HepG2 (cell line): Measurements from ENCODE around the gene KRT4. TPM values are rescaled to one million over a fixed set of nuclear protein-coding genes. Genes with fewer than 3 reads are reported as not detected.

Experiments used
- ATAC-seq: fragments of 200-7000 bp; cut with Tn5 transposase; 3 replicates; pipeline ENCODE4 v1.9.1; 2020; ENCODE audit warnings: mild to moderate bottlenecking, moderate library complexity
- BruUV-seq: library from RNA; stranded (reverse); fragments of 400-500 nt; replicated peaks from 2 replicates; lab custom pipeline; 2021; lab: Mats Ljungman, UMichigan
- CTCF ChIA-PET: fragments of 300-600 bp; formaldehyde crosslinking; extraction: SDS; loops from one replicate; lab custom pipeline; 2021; ENCODE audit warnings: low total read pairs, inconsistent platforms, low intra/inter-chr PET ratio; lab: Yijun Ruan, JAX
- POLR2A ChIA-PET: fragments of 350-600 bp; sonication (Branson Sonifier 250); formaldehyde crosslinking; loops from one replicate; lab custom pipeline; 2020; ENCODE audit warnings: antibody characterized with exemption, inconsistent platforms; lab: Yijun Ruan, JAX
- DNase-seq: peaks from one replicate; pipeline ENCODE4 v3.0.0-alpha.2; 2015; ENCODE audit warnings: low spot score
- FAIRE-seq: peaks from 3 replicates; lab custom pipeline; 2011; peaks lifted over from hg19 to GRCh38; lab: Jason Lieb, UNC
- H2AFZ ChIP-seq: one replicate; pipeline ENCODE4 v1.6.1; 2011; ENCODE audit warnings: low read length, inconsistent platforms
- H3K27ac ChIP-seq: fragments of 300-600 bp; 3 replicates; pipeline ENCODE4 v1.8.0; 2011; ENCODE audit warnings: mixed run types, mild to moderate bottlenecking, mixed read lengths, low read length, inconsistent platforms; ENCODE audit not compliant: insufficient read depth; ENCODE audit errors: extremely low read length
- H3K27me3 ChIP-seq, 2 experiments: fragments of 200-600 bp in 1 of 2; 2 replicates in 1 of 2; 3 replicates in 1 of 2; pipeline versions ENCODE4 v1.6.0 to v1.8.0; 2011; ENCODE audit warnings: low read length in 2 of 2, mild to moderate bottlenecking in 2 of 2, moderate library complexity in 2 of 2, inconsistent platforms in 1 of 2; ENCODE audit not compliant: insufficient read depth in 2 of 2, control insufficient read depth in 1 of 2
- H3K36me3 ChIP-seq, 2 experiments: fragments of 200-600 bp in 1 of 2; replicated peaks in 1 of 2; 2 replicates in 1 of 2; 3 replicates in 1 of 2; pipeline versions ENCODE4 v1.5.1 to v1.8.0; 2011; ENCODE audit warnings: low read length in 2 of 2, inconsistent platforms in 1 of 2; ENCODE audit not compliant: insufficient read depth in 2 of 2, control insufficient read depth in 1 of 2
- H3K4me1 ChIP-seq: 2 replicates; pipeline ENCODE4 v1.5.1; 2012; ENCODE audit warnings: low read length, inconsistent platforms; ENCODE audit not compliant: insufficient read depth
- H3K4me2 ChIP-seq: 2 replicates; pipeline ENCODE4 v1.6.0; 2011; ENCODE audit warnings: low read depth, low read length, inconsistent platforms
- H3K4me3 ChIP-seq, 3 experiments: fragments of 200-600 bp in 1 of 3; sonication (generic), shearing (Covaris generic) in 1 of 3; replicated peaks in 1 of 3; 2 replicates each; pipeline ENCODE4 v1.5.1; 2011 to 2016; ENCODE audit warnings: low read length in 3 of 3, inconsistent platforms in 2 of 3, low read depth in 2 of 3, mild to moderate bottlenecking in 2 of 3, control low read depth in 1 of 3, mixed read lengths in 1 of 3; ENCODE audit not compliant: insufficient read depth in 1 of 3
- H3K79me2 ChIP-seq: one replicate; pipeline ENCODE4 v1.6.1; 2011; ENCODE audit warnings: low read length, inconsistent platforms; ENCODE audit not compliant: insufficient read depth
- H3K9ac ChIP-seq: 2 replicates; pipeline ENCODE4 v1.6.0; 2011; ENCODE audit warnings: mild to moderate bottlenecking, low read depth, low read length, inconsistent platforms; ENCODE audit not compliant: insufficient read depth
- H3K9me3 ChIP-seq: 2 replicates; pipeline ENCODE4 v1.5.1; 2012; ENCODE audit warnings: mild to moderate bottlenecking, low read length
- H4K20me1 ChIP-seq: 2 replicates; pipeline ENCODE4 v1.6.0; 2011; ENCODE audit warnings: inconsistent platforms, mild to moderate bottlenecking, low read length, moderate library complexity; ENCODE audit not compliant: insufficient read depth
- CBFB ChIP-seq: sonication (generic); formaldehyde crosslinking; IDR thresholded peaks from 2 replicates; pipeline ENCODE4 v1.4.0; 2020; ENCODE audit warnings: missing genetic modification reagents
- CEBPG ChIP-seq: IDR thresholded peaks from 2 replicates; pipeline ENCODE4 v1.6.1; 2016
- ERF ChIP-seq: IDR thresholded peaks from 2 replicates; pipeline ENCODE4 v1.6.1; 2018; ENCODE audit warnings: missing biosample characterization, missing genetic modification reagents
- GFI1 ChIP-seq: sonication (generic); formaldehyde crosslinking; IDR thresholded peaks from 2 replicates; pipeline ENCODE4 v1.5.0; 2020; ENCODE audit warnings: missing genetic modification reagents, mild to moderate bottlenecking, borderline replicate concordance
- JARID2 ChIP-seq: sonication (generic); formaldehyde crosslinking; IDR thresholded peaks from 2 replicates; pipeline ENCODE4 v1.8.1; 2023; ENCODE audit warnings: missing genetic modification reagents, inconsistent platforms; ENCODE audit not compliant: insufficient replicate concordance
- KLF15 ChIP-seq: sonication (generic); formaldehyde crosslinking; IDR thresholded peaks from 2 replicates; pipeline ENCODE4 v1.8.1; 2023; ENCODE audit warnings: borderline replicate concordance, mild to moderate bottlenecking, inconsistent platforms, missing genetic modification reagents, mixed read lengths
- MED1 ChIP-seq: sonication (generic); formaldehyde crosslinking; IDR thresholded peaks from 2 replicates; pipeline ENCODE4 v1.4.0; 2020; ENCODE audit warnings: missing genetic modification reagents
- MLLT10 ChIP-seq: sonication (generic); formaldehyde crosslinking; IDR thresholded peaks from 2 replicates; pipeline ENCODE4 v1.4.0; 2020; ENCODE audit warnings: missing genetic modification reagents
- MXD4 ChIP-seq: IDR thresholded peaks from 2 replicates; pipeline ENCODE4 v1.6.1; 2016; ENCODE audit warnings: mild to moderate bottlenecking, missing biosample characterization, missing genetic modification reagents
- PHF21A ChIP-seq: sonication (generic); formaldehyde crosslinking; IDR thresholded peaks from 2 replicates; pipeline ENCODE4 v1.5.0; 2020; ENCODE audit warnings: mild to moderate bottlenecking, missing genetic modification reagents
- SOX5 ChIP-seq: IDR thresholded peaks from 2 replicates; pipeline ENCODE4 v1.6.1; 2016; ENCODE audit warnings: borderline replicate concordance
- TCF12 ChIP-seq, 2 experiments: fragments of 450-650 bp in 1 of 2; sonication (generic) in 1 of 2; formaldehyde crosslinking in 1 of 2; IDR thresholded peaks; 2 replicates each; pipeline versions ENCODE4 v1.6.1 to v1.8.0; 2017 to 2022; ENCODE audit warnings: antibody characterized with exemption in 1 of 2, mild to moderate bottlenecking in 1 of 2, missing genetic modification reagents in 1 of 2, moderate library complexity in 1 of 2
- ZNF468 ChIP-seq: sonication (generic); formaldehyde crosslinking; IDR thresholded peaks from 2 replicates; pipeline ENCODE4 v1.8.0; 2022; ENCODE audit warnings: mild to moderate bottlenecking, moderate library complexity, missing genetic modification reagents
- ZNF883 ChIP-seq: sonication (generic); formaldehyde crosslinking; IDR thresholded peaks from 2 replicates; pipeline ENCODE4 v1.5.1; 2020; ENCODE audit warnings: mild to moderate bottlenecking, missing genetic modification reagents; ENCODE audit errors: not compliant biosample characterization
- WGBS: methylation state at CpG from one replicate; pipeline ENCODE4 v1.1.6; 2017; ENCODE audit warnings: low lambda C conversion rate; 5-methylcytosine and 5-hydroxymethylcytosine counted together
- in situ Hi-C: cut with HindIII; loops from 2 replicates; pipeline ENCODE4 v1.10.0; 2017; ENCODE audit warnings: low pct_unique_long_range_greater_than_20kb; ENCODE audit not compliant: extremely low pct_ligation_motif_present
- intact Hi-C: fragments of 100-400 bp; cut with micrococcal nuclease; formaldehyde crosslinking; loops from one replicate; pipeline ENCODE4 v1.10.0; 2022; ENCODE audit not compliant: unreplicated experiment
- polyA plus RNA-seq, 8 experiments: library from polyadenylated mRNA; depleted of rRNA in 3 of 8; stranded (reverse) in 7 of 8; unstranded in 1 of 8; fragments of >200 nt; fragmentation: Illumina TruSeq in 4 of 8; extraction: Trizol in 4 of 8; gene quantifications; 2 replicates each; pipeline versions ENCODE4 v1.2.1 to v1.2.3, GENCODE V29; 2011 to 2016; ENCODE audit warnings: low read depth in 4 of 8, missing spikeins in 1 of 8, mixed read lengths in 1 of 8; ENCODE audit not compliant: insufficient read depth in 1 of 8
- total RNA-seq, 5 experiments: library from RNA; depleted of rRNA; stranded (reverse); fragments of >200 nt; fragmentation: Illumina TruSeq; extraction: Trizol; gene quantifications; 2 replicates each; pipeline ENCODE4 v1.2.3, GENCODE V29; 2016; ENCODE audit warnings: low read depth in 1 of 5
- TF ChIP-seq, protein P1 (sequence below): sonication (generic); formaldehyde crosslinking; IDR thresholded peaks from 2 replicates; pipeline ENCODE4 v1.9.0; 2021; ENCODE audit warnings: missing genetic modification reagents, borderline replicate concordance
- TF ChIP-seq, protein P2 (sequence below): sonication (generic); formaldehyde crosslinking; IDR thresholded peaks from 2 replicates; pipeline ENCODE4 v1.4.0; 2020; ENCODE audit warnings: missing genetic modification reagents, borderline replicate concordance
- TF ChIP-seq, protein P3 (sequence below): sonication (generic); formaldehyde crosslinking; IDR thresholded peaks from 2 replicates; pipeline ENCODE4 v1.4.0; 2020; ENCODE audit warnings: missing genetic modification reagents

Gene KRT4
- total and polyA plus RNA-seq, 2 of the 13 experiments (the other 11 are each of a cell fraction or from before 2014, with no cell fraction given), result not detected

DNA sequence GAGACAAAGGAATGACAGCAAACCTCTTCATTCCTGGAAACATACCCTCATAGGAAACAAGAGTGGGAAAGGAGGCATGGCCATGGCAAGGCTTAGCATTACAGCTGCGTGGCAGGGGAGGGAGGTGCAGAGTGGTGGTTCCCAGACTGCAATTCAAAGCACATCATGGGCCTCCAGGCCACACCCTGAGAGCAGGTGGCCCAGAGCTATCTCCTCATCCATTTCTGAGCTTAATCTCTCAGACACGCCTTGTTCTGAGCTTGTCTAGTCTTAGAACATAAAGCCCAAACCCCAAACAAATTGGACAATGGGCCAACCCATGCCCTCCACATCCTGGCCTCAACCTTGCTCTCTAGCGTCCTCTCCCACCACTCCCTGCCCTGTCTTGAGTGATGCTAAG is 12.1 kb downstream of the KRT4 start:
- CTCF ChIA-PET, result no interaction called here
- no peak overlapping the region for H3K4me3 ChIP-seq
- H2AFZ ChIP-seq, result no peak overlapping the region
- H3K36me3 ChIP-seq, result no peaks in the 10 kb centered on the region
- no peak overlapping the region for H3K9ac ChIP-seq
- no peaks in the 10 kb centered on the region for H3K79me2 ChIP-seq
- FAIRE-seq (no peak), DNase-seq (no peak), ATAC-seq (no peak)
- no peak overlapping the region for H3K27ac ChIP-seq
- H3K4me2 ChIP-seq, result no peak overlapping the region
- POLR2A ChIA-PET, result no interaction called here
- in situ Hi-C loops, result no loop called here
- no TSS peak for BruUV-seq
- H4K20me1 ChIP-seq, result no peaks in the 10 kb centered on the region
- H3K27me3 ChIP-seq, result no peaks in the 10 kb centered on the region; a peak in 1 of 5 replicates
- WGBS, result 2% methylated on average over 3 of the region's 3 CpGs
- no peaks in the 10 kb centered on the region for H3K4me1 ChIP-seq
- H3K9me3 ChIP-seq, result no peaks in the 10 kb centered on the region
- intact Hi-C loops, result no loop called here
- TF ChIP-seq, protein P1, sequence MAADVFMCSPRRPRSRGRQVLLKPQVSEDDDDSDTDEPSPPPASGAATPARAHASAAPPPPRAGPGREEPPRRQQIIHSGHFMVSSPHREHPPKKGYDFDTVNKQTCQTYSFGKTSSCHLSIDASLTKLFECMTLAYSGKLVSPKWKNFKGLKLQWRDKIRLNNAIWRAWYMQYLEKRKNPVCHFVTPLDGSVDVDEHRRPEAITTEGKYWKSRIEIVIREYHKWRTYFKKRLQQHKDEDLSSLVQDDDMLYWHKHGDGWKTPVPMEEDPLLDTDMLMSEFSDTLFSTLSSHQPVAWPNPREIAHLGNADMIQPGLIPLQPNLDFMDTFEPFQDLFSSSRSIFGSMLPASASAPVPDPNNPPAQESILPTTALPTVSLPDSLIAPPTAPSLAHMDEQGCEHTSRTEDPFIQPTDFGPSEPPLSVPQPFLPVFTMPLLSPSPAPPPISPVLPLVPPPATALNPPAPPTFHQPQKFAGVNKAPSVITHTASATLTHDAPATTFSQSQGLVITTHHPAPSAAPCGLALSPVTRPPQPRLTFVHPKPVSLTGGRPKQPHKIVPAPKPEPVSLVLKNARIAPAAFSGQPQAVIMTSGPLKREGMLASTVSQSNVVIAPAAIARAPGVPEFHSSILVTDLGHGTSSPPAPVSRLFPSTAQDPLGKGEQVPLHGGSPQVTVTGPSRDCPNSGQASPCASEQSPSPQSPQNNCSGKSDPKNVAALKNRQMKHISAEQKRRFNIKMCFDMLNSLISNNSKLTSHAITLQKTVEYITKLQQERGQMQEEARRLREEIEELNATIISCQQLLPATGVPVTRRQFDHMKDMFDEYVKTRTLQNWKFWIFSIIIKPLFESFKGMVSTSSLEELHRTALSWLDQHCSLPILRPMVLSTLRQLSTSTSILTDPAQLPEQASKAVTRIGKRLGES (CRISPR knock-in tag), result no peak
- TF ChIP-seq TCF12 (IDR thresholded peaks at IDR 0.05), result no peak
- TF ChIP-seq TCF12 (CRISPR knock-in tag; IDR thresholded peaks at IDR 0.05), result no peak
- no peak for TF ChIP-seq SOX5 (CRISPR knock-in tag)
- TF ChIP-seq, protein P2, sequence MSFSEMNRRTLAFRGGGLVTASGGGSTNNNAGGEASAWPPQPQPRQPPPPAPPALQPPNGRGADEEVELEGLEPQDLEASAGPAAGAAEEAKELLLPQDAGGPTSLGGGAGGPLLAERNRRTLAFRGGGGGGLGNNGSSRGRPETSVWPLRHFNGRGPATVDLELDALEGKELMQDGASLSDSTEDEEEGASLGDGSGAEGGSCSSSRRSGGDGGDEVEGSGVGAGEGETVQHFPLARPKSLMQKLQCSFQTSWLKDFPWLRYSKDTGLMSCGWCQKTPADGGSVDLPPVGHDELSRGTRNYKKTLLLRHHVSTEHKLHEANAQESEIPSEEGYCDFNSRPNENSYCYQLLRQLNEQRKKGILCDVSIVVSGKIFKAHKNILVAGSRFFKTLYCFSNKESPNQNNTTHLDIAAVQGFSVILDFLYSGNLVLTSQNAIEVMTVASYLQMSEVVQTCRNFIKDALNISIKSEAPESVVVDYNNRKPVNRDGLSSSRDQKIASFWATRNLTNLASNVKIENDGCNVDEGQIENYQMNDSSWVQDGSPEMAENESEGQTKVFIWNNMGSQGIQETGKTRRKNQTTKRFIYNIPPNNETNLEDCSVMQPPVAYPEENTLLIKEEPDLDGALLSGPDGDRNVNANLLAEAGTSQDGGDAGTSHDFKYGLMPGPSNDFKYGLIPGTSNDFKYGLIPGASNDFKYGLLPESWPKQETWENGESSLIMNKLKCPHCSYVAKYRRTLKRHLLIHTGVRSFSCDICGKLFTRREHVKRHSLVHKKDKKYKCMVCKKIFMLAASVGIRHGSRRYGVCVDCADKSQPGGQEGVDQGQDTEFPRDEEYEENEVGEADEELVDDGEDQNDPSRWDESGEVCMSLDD, result no peak
- TF ChIP-seq PHF21A (CRISPR knock-in tag), result no peak
- no peak for TF ChIP-seq CBFB (CRISPR knock-in tag)
- no peak for TF ChIP-seq MXD4 (CRISPR knock-in tag)
- TF ChIP-seq, protein P3, sequence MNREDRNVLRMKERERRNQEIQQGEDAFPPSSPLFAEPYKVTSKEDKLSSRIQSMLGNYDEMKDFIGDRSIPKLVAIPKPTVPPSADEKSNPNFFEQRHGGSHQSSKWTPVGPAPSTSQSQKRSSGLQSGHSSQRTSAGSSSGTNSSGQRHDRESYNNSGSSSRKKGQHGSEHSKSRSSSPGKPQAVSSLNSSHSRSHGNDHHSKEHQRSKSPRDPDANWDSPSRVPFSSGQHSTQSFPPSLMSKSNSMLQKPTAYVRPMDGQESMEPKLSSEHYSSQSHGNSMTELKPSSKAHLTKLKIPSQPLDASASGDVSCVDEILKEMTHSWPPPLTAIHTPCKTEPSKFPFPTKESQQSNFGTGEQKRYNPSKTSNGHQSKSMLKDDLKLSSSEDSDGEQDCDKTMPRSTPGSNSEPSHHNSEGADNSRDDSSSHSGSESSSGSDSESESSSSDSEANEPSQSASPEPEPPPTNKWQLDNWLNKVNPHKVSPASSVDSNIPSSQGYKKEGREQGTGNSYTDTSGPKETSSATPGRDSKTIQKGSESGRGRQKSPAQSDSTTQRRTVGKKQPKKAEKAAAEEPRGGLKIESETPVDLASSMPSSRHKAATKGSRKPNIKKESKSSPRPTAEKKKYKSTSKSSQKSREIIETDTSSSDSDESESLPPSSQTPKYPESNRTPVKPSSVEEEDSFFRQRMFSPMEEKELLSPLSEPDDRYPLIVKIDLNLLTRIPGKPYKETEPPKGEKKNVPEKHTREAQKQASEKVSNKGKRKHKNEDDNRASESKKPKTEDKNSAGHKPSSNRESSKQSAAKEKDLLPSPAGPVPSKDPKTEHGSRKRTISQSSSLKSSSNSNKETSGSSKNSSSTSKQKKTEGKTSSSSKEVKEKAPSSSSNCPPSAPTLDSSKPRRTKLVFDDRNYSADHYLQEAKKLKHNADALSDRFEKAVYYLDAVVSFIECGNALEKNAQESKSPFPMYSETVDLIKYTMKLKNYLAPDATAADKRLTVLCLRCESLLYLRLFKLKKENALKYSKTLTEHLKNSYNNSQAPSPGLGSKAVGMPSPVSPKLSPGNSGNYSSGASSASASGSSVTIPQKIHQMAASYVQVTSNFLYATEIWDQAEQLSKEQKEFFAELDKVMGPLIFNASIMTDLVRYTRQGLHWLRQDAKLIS (CRISPR knock-in tag), result no peak
- TF ChIP-seq MLLT10, result no peak
- TF ChIP-seq CEBPG, result no peak
- no peak for TF ChIP-seq MED1 (CRISPR knock-in tag)
- TF ChIP-seq ERF (CRISPR knock-in tag), result no peak
- no peak for TF ChIP-seq JARID2
- TF ChIP-seq ZNF883 (CRISPR knock-in tag), result no peak
- TF ChIP-seq ZNF468 (CRISPR knock-in tag), result no peak
- TF ChIP-seq GFI1 (CRISPR knock-in tag), result no peak
- TF ChIP-seq KLF15, result no peak
